Measurements from ENCODE around the gene B4GAT1. TPM values are rescaled to one million over a fixed set of nuclear protein-coding genes. Genes with fewer than 3 reads are reported as not detected.

B4GAT1 gene
- total RNA-seq, 1 donor from 2014 or later, result 43.8 TPM

DNA sequence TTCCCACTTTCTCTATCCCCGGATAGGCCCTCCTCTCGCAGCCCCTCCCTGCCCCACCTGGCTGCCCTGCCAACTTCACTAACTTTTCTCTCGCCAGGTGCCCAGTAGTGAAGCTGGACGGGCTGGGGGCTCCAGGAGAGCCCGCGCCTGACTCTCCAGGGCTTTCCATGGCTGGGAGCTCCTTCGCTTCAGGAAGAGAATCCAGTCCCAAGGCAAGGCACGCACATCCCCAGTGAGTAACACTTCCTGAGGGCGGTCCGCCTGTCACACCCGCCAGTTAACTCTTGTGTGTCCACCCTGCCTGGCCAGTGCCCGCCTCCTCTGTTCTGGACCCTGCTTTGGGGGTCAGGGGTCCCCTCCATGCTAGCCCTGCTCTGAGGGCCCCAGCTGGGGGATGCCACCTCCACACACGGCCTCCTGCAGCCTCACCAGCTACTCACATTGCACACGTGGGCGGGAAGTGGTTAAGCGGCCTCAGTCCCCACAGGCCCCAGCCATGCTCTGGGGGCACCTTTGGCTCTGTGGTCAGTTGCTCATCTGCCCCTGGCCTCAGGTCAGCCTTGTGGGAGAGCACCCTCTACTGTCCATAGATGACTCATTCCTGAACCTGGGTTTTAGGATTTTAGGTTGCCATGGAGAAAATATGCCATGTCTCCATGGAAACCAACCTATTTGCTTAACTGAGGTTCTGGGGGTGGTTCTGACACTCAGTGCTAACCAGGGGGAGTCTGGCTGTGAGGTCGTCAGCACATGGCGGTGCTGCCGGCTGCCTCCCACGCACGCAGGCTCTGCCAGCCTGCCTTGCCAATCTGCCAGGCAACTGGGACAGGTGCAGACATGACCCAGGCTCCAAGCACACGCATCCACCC, 11.0 kb downstream of the B4GAT1 start, which contains the start of gene RIN1:
Gene RIN1, minus strand, starts transcription at position 201 of the 869 bp plus-strand sequence. Its CDS starts 32 bp downstream, at position 169.
- peak; percentile 60 for DNase-seq (ENCODE audit: low spot score)

DNA sequence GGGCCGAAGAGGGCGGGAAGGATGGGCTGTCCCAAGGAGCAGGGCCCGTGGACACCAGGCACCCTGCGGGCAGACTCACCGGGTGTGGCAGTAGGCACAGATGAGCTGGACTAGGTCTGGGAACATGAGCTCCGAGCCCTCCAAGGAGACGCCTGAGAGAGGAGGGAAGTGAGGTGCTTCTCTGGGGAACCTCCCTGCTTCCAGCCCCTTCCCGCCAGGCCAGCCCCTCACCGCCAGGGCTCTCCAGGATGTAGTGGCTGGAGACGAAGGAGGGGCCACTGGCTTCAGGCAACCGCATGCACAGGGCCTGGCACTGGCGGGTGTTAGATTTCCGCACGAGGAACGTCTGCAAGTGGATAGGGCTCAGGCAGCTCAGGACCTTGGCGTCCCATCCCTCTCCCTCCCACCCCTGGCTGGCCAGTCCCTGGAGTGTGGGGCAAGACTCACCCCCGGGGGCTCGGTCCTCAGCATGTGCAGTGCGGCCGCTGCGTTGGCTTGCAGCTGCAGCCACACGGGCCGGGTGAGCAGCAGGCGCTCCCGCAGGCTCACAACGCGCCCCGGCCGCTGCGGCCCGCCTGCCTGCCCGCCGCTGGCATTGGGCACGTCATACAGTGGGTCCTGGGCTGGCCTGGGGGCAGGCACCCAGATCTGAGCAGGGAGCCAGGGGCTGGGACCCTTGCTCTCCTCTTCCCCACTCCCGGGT, 11.7 kb downstream of the B4GAT1 start:
- DNase-seq (ENCODE audit: low spot score), result no peak

DNA sequence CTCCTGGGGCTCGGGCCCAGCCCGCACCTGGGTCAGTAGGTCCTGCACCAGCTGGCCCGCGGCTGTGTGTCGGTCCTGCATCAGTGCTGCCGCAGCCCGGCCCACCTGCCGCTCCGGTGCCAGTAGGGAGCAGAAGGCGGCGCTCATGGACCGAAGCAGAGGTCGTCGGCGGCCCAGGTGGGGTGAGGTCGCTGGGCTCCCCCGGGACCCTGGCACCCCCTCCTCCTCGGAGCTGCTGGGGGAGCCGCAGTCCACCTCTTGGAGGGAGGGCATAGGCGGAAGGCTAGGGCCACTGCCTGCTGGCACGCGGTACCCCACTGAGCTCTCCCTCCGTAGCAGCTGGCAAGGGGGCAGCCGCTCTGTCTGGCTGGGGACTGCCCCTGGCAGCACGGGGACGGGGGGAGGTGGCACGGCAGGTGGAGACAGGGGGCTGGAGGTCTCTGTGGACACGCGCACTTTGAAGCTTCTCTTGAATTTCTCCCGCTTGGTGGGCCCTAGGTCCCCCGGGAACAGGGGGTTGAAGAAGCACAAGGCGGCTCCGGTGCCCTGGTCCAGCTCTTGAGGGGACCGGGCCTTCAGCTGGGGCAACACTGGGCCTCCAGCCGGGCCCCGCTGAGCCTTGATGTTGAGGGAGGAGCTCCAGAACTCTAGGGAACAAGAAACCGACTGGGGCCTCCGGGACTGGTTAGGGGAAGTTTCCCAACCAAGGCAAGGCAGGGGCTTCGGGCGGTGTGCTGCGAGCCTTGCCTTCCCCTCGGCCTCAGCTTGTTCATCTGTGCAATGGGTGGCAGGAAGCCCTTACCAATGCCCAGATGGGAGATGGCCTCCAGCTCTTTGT, 12.6 kb downstream of the B4GAT1 start:
- DNase-seq (ENCODE audit: low spot score), result no peak

DNA sequence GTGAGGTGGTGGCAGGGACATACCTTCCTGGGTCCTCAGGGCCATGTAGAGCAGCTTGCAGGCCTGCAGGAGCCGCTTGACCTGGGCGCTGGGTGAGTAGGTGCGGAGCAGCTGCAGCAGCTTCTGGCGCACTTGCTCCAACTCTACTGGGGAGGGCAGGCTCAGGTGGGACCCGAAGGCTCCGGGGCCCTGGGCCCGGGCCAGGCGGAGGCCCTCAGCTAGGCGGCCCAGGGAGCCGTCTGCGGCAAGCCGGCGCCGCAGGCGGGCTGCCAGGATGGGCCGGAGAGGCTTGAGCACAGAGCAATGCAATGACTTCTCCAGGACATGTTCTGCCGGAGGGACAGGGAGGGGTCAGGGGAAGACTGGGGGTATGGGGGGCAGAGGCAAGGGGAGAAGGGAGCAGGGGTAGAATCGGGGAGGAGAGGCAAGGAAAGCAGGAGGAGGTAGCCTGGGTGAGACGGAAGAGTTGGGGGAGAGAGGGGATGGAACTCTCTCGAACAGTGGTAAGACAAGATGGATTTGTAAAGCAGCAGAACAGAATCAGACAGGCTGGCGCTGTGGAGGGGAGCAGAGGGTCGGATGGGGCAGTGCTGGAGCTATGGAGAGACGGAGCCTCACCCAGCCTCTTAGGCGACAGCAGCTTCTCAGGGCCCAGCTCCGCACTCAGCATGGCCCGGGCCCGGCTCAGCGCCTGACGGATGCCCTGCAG, 13.4 kb downstream of the B4GAT1 start:
- no peak for DNase-seq (ENCODE audit: low spot score)

DNA sequence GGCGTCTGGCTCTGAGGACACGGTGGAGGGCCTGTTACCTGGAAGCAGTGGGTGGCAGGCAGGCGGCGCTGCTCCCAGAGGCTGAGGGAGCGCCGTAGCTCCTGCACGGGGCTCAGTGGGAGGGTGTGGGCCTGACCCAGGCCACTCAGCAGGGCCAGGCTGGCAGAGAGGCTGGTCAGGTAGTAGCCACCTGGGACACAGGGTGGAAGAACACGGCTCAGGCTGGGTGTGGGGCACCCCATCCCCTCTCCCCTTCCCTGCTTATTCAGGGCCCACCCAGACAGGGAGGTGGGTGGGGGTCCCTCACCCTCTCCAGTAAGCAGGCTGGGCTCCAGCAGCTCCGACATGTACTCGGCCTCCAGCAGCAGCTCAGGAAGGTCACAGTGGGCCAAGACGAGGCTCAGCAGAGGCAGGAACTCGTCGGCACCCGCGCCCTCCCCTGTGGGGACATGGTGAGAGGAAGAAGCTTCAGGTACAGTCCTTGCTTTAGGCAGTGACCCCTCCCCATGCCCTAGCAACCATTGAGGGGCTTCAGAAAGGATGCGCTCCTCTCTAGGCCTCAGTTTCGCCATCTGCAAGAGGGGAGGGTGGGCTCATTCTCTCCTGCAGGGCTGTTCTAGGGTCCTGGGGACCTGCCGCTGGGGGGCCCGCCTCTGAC, 14.1 kb downstream of the B4GAT1 start:
- no peak for DNase-seq (ENCODE audit: low spot score)

DNA sequence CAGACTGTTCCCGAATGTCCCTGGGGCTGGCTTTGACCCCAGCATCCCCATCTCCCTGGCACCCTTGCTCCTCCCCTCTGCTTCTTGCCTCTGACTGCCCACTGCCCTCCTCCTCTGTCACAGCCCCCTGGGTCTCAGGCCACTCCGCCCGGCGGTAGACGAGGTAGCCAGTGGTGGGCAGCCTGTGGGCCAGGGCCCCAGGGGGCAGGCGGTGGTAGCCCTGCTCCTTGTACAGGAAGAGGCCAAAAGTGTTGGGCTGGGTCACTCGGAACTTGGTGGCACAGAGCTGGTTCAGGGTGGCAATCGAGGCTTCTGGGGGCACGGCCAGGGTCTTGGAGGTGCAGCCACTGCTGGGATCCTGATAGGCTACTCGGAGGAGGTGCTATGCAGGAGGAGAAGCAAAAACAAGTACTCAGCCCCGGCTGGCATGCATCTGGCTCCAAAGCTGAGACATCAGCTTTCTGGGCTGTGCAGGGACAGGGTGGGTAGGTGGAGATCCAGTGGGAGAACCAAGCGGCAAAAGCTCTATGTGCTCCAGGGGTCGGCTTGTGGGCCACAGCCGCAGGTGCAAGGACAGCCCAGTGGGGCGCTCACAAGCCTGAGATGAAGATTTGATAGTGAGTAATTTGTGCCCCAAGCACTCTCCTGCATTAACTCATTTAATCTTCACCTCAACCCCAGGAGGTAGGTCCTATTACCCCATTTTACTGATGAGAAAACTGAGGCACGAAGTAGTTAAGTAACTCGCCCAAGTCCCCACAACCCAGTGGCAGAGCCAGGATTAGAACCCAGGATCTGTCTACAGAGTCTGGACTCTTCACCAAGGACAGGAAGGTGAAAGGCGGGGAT, 14.8 kb downstream of the B4GAT1 start:
- DNase-seq (ENCODE audit: low spot score), result no peak

DNA sequence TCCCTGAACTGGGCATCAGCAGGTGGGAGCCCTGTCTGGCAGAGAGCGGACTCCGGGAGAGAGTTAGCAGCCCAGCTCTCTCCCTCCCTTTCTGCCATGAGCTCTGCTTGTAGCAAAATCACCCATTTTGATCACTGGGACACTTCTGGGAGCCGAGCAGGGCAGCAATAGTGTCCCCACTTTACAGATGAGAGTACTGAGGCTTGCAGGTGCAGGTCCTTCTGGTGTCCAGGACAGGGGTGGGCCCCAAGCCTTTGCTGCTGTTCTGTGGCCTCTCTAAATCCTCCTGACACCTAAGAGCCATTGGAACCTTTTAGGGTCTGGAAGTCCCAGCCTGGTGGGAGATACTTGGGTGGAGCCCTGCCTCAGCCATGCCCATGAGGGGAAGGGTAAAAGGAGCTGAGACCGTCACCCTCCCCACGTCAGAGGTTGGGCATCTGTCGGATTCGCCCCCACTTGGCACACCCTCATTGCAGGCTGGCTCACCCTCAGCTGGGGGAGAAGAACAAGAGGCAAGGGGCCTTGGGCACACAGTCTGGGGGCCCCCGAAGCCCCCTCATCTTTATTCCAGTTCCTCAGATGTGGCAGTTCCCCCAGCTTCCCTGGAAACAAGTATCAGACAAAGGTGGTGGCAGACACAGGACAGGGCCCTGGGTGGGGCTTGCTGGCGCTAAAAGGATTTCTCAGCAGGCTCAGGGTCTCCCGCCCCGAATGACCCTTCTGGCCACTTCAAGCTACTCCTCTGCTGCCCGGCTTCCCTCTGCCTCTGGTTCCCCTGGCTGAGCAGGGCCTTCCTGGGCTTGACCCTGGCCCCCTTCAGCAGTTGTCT, 15.7 kb downstream of the B4GAT1 start:
- DNase-seq (ENCODE audit: low spot score), result no peak

DNA sequence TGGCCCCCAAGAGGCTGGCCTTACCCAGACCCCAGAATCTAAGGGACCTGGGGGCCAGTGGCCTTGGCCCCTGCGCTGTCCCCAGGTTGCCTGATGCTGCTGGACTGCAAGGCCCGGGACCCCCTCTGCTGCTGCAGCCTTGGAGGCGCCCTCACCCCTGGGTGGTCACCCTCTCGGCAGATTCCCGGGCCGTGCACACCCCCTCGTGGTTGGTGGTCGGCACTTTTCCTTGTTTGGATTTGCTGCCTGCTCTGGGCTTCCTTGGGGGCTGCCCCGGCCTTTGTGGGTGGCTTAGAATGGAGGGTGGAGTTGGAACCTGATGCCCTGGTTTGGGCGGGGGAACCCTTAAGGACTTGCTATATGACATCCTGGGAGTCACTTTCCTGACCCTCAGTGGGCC, 16.5 kb downstream of the B4GAT1 start:
- no peak for DNase-seq (ENCODE audit: low spot score)

DNA sequence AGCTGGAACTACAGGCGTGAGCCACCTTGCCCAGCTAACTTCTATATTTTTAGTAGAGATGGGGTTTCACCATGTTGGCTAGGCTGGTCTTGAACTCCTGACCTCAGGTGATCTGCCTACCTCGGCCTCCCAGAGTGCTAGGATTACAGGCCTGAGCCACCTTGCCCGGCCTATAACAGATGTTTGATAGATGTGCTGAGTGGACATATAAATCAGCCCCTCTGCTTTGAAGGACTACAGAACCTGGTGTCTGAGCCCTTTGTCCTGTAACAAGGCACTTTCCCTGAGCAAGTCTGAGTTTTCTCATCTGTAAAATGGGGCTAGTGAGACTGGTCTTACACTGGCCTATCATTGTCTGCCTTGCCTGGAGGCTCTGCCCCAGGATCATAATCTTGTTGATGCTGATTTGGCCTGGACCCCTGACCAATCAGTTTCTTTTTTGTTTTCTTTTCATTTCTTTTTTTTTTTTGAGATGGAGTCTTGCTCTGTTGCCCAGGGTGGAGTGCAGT, 18.2 kb downstream of the B4GAT1 start:
- DNase-seq (ENCODE audit: low spot score), result no peak

DNA sequence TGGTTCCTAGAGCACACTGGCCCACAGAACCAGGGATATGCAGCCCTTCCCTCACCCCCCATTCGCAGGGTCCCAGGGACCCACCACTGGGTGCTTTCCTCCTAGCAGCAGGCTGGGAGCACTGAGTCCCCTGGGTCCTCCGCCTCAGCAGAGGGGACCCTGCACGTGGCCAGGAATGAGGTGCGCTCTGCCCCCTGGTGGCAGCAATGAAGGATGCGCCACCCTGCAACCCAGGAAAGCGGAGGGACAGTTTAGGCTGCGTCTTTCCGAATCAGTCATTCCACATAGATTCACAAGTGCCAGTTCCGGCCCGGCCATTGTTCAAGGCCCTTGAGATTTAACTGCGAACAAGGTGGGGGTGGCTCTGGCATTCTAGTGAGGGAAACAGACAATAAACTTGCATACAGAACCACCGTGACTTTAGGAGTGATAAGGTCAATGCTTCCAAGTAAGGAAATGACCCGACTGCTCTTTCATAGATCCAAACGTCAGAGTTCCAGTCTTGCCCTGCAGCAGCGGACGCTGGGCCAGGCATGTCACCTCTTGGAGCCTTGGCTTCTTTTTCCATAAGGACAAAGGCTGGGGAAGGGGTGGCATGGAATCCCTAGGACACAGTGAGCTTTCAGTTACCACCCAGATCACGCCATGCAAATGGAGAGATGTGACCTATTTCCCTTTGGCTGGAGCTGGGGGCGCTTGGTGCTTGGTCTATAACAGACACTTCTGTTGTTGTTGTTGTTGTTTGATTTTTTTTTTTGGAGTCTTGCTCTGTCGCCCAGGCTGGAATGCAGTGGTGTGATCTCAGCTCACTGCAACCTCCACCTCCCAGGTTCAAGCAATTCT, 18.9 kb downstream of the B4GAT1 start:
- peak; percentile 73 for DNase-seq (ENCODE audit: low spot score)

DNA sequence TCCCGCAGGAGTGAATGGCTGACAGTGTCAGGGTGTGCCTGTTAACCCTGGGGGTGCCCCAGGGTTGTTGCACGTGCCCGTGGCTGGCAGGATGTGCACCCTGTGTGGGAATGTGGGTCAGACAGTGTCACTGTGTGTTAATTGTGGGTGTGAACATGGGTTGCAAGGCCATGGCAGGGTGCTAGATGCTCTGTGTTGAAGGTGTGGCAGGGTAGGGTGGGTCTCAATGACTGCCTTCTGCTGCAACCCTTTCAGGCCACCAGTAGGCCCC, 19.5 kb downstream of the B4GAT1 start:
- DNase-seq (ENCODE audit: low spot score), result no peak

DNA sequence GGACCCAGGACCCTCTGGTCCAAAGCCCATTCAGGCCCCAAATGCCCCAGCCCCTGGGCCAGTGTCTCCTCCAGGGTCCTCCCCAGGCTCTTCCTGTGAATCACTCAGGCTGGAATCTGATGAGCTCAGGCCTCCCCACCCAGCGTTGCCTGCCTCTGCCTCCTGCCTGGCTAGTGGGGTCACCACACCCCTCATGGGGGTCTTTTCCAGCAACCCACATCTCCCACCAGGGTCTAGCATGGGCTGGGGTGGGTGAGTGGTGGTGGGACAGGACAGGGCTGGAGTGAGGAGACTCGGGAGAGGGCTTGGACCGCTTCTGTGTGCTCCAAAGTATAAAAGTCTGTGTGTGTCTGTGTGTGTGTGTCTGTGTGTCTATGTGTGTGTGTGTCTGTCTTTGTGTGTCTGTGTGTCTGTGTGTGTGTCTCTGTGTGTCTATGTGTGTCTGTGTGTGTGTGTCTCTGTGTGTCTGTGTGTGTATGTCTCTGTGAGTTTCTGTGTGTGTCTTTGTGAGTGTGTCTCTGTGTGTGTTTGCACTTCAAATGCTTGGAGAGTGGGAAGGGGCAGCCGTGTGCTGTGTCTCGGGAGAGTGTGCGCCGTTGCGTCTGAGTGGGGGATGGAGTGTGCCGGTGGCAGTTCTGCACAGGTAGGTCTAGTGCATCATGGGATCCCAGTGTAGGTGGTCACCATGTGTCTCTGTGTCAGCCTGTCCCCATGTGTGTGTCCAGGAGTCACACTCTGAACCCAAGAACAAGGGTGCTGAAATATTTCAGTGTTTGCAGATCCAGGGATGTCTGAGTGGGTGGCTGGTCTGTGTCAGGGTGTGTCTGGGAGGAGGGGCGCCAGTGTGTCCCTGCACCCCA, 20.0 kb downstream of the B4GAT1 start:
- no peak for DNase-seq (ENCODE audit: low spot score)

DNA sequence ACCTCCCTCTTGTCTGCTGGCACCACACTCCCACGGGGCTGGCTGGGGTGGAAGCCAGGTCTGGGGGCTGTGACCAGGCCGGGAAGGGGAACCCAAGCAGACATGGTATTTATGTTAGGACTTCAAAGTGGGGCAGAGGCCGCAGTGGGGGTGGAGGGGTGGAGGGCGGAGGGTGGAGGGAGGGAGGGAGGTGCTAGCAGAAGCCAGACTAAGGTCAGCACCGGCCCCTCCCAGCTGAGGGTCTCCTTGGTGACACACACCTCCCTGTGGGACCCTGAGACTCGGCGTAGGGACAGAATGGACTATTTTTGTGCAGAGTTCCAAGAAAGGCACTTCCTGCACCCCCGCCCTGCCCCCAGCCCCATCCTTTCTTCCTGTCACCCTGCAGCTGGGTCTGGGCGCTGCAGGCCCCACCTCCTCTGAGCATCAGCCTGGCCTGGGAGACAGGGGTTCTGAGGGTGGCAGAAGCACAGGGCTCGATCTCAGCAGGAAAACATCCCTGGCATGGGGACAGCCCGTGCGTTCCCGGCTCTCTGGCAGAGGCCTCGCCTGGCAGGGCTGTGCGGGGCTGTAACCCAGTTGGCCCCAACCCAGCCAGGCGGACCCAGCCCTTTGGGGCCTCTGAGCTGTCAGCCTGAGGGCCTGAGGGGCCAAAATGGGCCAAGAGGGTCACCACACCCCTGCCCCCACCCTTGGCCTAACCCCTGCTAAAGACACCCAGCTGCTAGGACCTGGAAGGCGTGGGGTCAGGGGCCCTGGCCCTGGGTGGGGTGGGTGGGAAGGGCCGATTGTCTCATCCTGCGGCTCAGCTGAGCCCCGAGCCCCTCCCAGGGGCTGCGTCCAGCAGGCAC, 20.9 kb downstream of the B4GAT1 start:
- DNase-seq (ENCODE audit: low spot score), result no peak

DNA sequence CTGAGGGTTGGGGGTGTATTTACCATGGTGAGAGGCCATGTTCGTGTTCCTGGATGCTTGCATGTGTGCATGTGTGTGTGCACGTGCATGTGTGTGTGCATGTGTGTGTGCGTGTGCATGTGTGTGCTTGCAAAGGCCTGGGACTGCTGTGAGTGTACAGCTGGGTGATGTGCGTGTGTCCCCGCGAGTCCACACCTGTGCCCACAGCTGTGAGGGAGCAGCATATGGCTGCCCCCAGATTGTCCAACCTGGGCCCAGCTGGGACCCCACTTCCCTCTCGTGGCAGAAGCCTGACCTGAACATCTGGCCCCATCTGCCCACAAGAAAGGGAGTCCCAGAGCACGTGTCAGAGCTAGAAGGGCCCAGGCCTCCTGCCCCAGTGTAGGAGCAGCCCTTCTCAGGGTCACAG, 22.2 kb downstream of the B4GAT1 start:
- DNase-seq (ENCODE audit: low spot score), result no peak

DNA sequence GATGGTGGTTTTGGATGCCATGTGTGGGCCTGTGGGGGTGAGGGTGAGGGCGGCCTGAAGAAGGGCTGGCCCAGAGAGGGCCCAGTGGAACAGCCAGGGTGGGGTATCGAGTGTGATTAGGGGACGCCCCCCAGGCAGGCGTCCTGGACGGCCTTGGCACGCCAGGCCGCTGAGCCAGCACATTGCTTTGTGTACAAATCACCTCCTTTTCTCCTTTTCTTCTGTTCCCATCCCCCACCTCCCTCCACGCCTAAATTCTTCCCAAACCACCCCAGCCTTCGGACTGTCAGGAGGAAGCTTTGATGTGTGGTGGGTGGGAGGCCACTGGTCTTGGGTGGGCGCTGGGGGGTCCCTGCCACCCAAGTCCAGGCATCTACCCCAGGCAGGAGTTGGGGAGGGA, 22.8 kb downstream of the B4GAT1 start:
- no peak for DNase-seq (ENCODE audit: low spot score)

DNA sequence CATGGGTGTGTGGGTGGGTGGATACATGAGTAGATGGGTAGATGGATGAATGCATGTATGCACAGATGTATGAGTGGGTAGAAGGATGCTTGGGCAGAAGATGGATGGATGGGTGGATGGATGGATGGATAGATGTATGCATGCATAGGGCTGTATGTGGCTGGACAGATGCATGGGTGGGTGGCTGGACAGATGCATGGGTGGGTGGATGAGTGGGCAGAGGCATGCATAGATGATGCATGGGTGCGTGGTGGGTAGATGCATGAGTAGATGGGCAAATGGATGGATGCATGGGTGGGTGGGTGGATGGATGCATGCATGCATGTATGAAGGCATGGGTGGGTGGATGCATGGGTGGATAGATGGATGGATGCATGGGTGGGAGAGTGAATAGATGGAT, 23.7 kb downstream of the B4GAT1 start:
- no peak for DNase-seq (ENCODE audit: low spot score)
